Measurements from ENCODE around the gene FIBP.

GRCh38 chr11:65884716-65885092 is 3.6 kb downstream of the FIBP start:
- TF ChIP-seq EZH2 (IDR thresholded peaks at IDR 0.05; ENCODE audit: insufficient read depth, poor library complexity, severe bottlenecking) (no peak), EZH2phosphoT487 (IDR thresholded peaks at IDR 0.05; ENCODE audit: insufficient read depth, low read depth) (no peak)

Data from GM23248 (cell line).